ENCODE results near the gene ZNF277. TPM values are rescaled to one million over a fixed set of nuclear protein-coding genes. Genes with fewer than 3 reads are reported as not detected.

ZNF277 gene
- total RNA-seq, 1 donor from 2014 or later: 23.7 TPM

- Mint-ChIP-seq H3K27ac (no peak overlapping the region), H3K4me3 (no peak overlapping the region), H3K27me3 (ENCODE audit: low read depth) (peaks cover 16% of the 10 kb centered on the region), H3K9me3 (peaks cover 4% of the 10 kb centered on the region), H3K36me3 (no peaks in the 10 kb centered on the region), H3K4me1 (peaks cover 12% of the 10 kb centered on the region)
- no peak for DNase-seq (ENCODE audit: low spot score in 2 of 2, unreplicated experiment in 2 of 2)
- TF ChIP-seq CTCF (IDR thresholded peaks at IDR 0.05; ENCODE audit: unreplicated experiment): no peak
These were observed 47.7 kb downstream of the ZNF277 start for GRCh38 chr7:112254156-112254555.

GRCh38 chr7:112254709-112255387, 48.4 kb downstream of the ZNF277 start:
- Mint-ChIP-seq H3K36me3 (no peaks in the 10 kb centered on the region), H3K27me3 (ENCODE audit: low read depth) (peaks cover 11% of the 10 kb centered on the region), H3K27ac (no peak overlapping the region), H3K4me1 (peaks cover 10% of the 10 kb centered on the region), H3K9me3 (no peaks in the 10 kb centered on the region), H3K4me3 (no peak overlapping the region)
- no peak for DNase-seq (ENCODE audit: low spot score in 2 of 2, unreplicated experiment in 2 of 2)
- TF ChIP-seq CTCF (IDR thresholded peaks at IDR 0.05; ENCODE audit: unreplicated experiment): no peak

GRCh38 chr7:112255388-112255720, 48.9 kb downstream of the ZNF277 start:
- no peak for DNase-seq (ENCODE audit: low spot score in 2 of 2, unreplicated experiment in 2 of 2)
- no peaks in the 10 kb centered on the region for H3K9me3 Mint-ChIP-seq
- no peak for TF ChIP-seq CTCF (IDR thresholded peaks at IDR 0.05; ENCODE audit: unreplicated experiment)
- H3K27me3 Mint-ChIP-seq (ENCODE audit: low read depth): peaks cover 10% of the 10 kb centered on the region
- no peak overlapping the region for H3K27ac Mint-ChIP-seq
- peaks cover 10% of the 10 kb centered on the region for H3K4me1 Mint-ChIP-seq
- H3K36me3 Mint-ChIP-seq: no peaks in the 10 kb centered on the region
- no peak overlapping the region for H3K4me3 Mint-ChIP-seq

- TF ChIP-seq CTCF (IDR thresholded peaks at IDR 0.05; ENCODE audit: unreplicated experiment): no peak
- H3K36me3 Mint-ChIP-seq: no peaks in the 10 kb centered on the region
- H3K4me1 Mint-ChIP-seq: peaks cover 12% of the 10 kb centered on the region
- no peak overlapping the region for H3K4me3 Mint-ChIP-seq
- no peak for DNase-seq (ENCODE audit: low spot score in 2 of 2, unreplicated experiment in 2 of 2)
- H3K27me3 Mint-ChIP-seq (ENCODE audit: low read depth): peaks cover 2% of the 10 kb centered on the region
- H3K27ac Mint-ChIP-seq: no peak overlapping the region
- H3K9me3 Mint-ChIP-seq: no peaks in the 10 kb centered on the region
These were observed 50.6 kb downstream of the ZNF277 start for GRCh38 chr7:112257073-112257472.

GRCh38 chr7:112260911-112261310, 54.4 kb downstream of the ZNF277 start:
- no peaks in the 10 kb centered on the region for H3K36me3 Mint-ChIP-seq
- no peak for DNase-seq (ENCODE audit: low spot score in 2 of 2, unreplicated experiment in 2 of 2)
- no peak for TF ChIP-seq CTCF (IDR thresholded peaks at IDR 0.05; ENCODE audit: unreplicated experiment)
- peaks cover 21% of the 10 kb centered on the region for H3K4me1 Mint-ChIP-seq
- no peaks in the 10 kb centered on the region for H3K27me3 Mint-ChIP-seq (ENCODE audit: low read depth)
- no peaks in the 10 kb centered on the region for H3K9me3 Mint-ChIP-seq
- H3K27ac Mint-ChIP-seq: no peak overlapping the region
- H3K4me3 Mint-ChIP-seq: no peak overlapping the region

- no peak for TF ChIP-seq CTCF (IDR thresholded peaks at IDR 0.05; ENCODE audit: unreplicated experiment)
- H3K4me1 Mint-ChIP-seq: peaks cover 27% of the 10 kb centered on the region
- no peak overlapping the region for H3K27ac Mint-ChIP-seq
- no peaks in the 10 kb centered on the region for H3K27me3 Mint-ChIP-seq (ENCODE audit: low read depth)
- no peaks in the 10 kb centered on the region for H3K9me3 Mint-ChIP-seq
- DNase-seq (ENCODE audit: low spot score in 2 of 2, unreplicated experiment in 2 of 2): no peak
- H3K4me3 Mint-ChIP-seq: no peak overlapping the region
- no peaks in the 10 kb centered on the region for H3K36me3 Mint-ChIP-seq
These were observed 55.5 kb downstream of the ZNF277 start for GRCh38 chr7:112262036-112262435.
